ENCODE data around the gene NPHP3.

DNA sequence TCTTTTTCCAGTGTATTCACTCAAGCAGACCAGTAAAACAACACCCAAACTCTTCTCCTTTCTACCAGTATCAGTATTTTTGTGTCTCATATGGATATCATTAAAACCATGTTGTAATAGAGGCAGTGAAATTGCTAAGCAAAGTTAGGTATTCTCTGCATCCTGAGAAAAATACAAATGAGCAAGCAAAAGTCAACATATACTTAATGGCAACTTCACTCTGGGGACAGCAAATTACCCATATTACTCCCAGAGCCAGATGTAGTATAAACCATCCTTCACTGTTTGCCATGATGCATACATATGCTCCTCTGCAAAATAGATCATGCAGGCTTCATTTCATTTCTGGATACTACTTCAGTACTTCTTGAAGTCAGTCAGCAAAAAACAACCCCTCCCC is 40.0 kb downstream of the NPHP3 start:
- TF ChIP-seq, protein P1, sequence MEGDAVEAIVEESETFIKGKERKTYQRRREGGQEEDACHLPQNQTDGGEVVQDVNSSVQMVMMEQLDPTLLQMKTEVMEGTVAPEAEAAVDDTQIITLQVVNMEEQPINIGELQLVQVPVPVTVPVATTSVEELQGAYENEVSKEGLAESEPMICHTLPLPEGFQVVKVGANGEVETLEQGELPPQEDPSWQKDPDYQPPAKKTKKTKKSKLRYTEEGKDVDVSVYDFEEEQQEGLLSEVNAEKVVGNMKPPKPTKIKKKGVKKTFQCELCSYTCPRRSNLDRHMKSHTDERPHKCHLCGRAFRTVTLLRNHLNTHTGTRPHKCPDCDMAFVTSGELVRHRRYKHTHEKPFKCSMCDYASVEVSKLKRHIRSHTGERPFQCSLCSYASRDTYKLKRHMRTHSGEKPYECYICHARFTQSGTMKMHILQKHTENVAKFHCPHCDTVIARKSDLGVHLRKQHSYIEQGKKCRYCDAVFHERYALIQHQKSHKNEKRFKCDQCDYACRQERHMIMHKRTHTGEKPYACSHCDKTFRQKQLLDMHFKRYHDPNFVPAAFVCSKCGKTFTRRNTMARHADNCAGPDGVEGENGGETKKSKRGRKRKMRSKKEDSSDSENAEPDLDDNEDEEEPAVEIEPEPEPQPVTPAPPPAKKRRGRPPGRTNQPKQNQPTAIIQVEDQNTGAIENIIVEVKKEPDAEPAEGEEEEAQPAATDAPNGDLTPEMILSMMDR (IDR thresholded peaks at IDR 0.05), result no peak
- TF ChIP-seq ZFX (IDR thresholded peaks at IDR 0.05; ENCODE audit: borderline replicate concordance), result no peak
